GM10266 (cell line): ENCODE measurements around the gene PRAC2.
A peak's percentile ranks its signal among the peaks of the same experiment; 100 is the strongest.

Experiments used
- DNase-seq: peaks from one replicate; pipeline ENCODE4 v3.0.0; 2012; ENCODE audit errors: extremely low spot score
- TF ChIP-seq, protein P1 (sequence below): IDR thresholded peaks from 2 replicates; pipeline ENCODE4 v1.5.1; 2012; ENCODE audit warnings: mild to moderate bottlenecking, low read depth; ENCODE audit not compliant: control insufficient read depth, insufficient read depth; ENCODE audit errors: missing control alignments

PRAC2 gene

DNA sequence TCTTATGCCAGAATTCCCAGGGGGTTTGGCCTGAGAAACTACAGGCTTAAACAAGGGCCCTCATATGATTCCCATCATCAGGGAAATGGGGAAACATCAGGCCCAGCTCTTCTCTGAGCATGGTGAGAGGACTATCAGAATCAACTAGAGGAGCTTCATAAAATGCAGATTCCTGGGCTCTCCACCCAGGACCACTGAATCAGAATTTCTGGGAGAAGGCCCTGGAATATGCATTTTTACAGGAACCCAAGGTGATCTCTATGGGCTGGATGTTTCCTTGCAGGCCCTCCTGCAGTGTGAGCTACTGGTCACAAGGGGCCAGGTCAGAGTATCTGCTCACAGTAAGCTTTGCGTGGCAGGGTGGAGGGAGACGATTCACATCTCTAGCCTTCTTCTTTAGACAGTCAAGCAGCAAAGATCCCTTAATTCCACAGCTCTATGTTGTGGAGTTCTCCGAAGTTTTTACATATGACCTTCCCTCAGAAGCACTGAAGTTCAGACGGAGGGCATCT is 44.3 kb downstream of the PRAC2 start:
- TF ChIP-seq, protein P1, sequence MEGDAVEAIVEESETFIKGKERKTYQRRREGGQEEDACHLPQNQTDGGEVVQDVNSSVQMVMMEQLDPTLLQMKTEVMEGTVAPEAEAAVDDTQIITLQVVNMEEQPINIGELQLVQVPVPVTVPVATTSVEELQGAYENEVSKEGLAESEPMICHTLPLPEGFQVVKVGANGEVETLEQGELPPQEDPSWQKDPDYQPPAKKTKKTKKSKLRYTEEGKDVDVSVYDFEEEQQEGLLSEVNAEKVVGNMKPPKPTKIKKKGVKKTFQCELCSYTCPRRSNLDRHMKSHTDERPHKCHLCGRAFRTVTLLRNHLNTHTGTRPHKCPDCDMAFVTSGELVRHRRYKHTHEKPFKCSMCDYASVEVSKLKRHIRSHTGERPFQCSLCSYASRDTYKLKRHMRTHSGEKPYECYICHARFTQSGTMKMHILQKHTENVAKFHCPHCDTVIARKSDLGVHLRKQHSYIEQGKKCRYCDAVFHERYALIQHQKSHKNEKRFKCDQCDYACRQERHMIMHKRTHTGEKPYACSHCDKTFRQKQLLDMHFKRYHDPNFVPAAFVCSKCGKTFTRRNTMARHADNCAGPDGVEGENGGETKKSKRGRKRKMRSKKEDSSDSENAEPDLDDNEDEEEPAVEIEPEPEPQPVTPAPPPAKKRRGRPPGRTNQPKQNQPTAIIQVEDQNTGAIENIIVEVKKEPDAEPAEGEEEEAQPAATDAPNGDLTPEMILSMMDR, result no peak

DNA sequence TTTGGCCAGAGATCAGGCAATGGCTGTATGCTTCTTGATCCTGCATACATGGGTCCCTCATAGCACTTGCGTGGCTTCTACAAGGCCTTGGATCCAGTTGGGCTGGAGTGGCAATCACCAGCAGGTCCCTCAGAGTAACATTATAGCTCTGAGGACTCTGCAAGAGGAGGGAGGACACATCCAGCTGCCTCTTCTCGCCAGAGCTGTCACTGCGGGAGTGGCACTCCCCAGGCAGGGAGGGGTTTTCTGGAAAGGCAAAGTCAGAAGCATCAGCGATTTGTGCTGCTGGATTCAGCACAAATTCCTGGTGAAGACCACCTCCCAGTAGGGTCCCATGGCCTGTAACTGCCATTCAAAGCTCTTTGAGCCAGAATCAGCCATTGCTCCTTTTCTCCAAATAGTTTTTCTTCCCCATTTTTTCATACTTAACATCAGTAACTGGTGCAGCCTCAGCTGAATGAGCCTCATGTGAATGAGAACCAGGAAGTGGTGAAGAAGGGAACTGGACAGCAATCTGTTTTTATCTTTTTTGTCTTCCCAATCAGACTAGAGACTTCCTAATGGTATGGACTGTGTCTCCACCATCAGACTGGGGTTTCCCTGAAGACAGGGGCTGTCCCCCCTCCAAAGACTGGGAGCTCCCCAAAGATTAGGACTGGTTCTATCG is 46.2 kb downstream of the PRAC2 start:
- DNase-seq, result no peak
- TF ChIP-seq, protein P1, result no peak

More for the DNA sequence above, 44.3 kb downstream of the PRAC2 start:
- DNase-seq, result peak; percentile 2

DNA sequence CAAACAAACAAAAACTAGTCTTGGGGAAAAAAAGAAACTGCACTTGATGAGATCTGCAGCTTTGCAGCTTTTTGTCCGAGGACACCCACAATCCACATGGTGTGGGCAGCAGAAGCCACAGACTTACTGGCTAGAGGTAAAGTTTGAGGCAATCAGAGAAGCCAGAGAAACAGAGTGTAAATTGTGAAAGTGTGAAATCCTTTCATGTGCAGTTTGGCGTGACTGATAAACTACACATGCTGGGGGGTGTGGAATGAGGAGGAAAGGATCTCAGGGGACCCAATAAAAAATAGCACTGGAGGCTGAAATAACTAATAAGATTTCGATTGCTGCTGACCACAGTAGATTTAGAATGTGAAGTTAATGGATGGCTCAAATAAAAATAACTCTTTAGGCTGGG is 48.0 kb downstream of the PRAC2 start:
- TF ChIP-seq, protein P1, result no peak
- DNase-seq, result no peak

DNA sequence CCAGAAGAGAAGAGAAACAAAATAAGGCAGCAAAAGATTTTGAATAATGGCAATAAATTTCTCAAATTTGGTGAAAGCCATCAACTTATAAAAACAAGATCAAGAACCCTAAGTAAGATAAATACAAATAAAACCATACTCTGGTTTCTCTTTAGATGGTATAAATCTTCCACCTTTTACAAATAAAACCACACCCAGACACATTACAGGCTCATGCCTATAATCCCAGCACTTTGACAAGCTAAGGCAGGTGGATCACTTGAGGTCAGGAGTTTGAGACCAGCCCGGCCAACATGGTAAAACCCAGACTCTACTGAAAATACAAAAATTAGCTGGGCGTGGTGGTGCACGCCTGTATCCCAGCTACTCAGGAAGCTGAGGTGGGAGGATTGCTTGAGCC is 50.3 kb downstream of the PRAC2 start:
- DNase-seq, result no peak
- TF ChIP-seq, protein P1, result no peak
